Lung microvascular endothelial cell (primary cell): ENCODE results near the gene EEIG1. TPM values are rescaled to one million over a fixed set of nuclear protein-coding genes. Genes with fewer than 3 reads are reported as not detected.

ENCODE experiments used
- DNase-seq, 2 donors: peaks; one replicate each; pipeline versions ENCODE4 v3.0.0 to v3.0.0-alpha.2; 2010; ENCODE audit warnings: low read depth in 2 of 2
- total RNA-seq: library from RNA; depleted of rRNA; stranded (reverse); fragments of >200 nt; gene quantifications from 2 replicates; pipeline ENCODE4 v1.2.1, GENCODE V29; 2014

The EEIG1 gene
- total RNA-seq, 1 donor from 2014 or later: 24.2 TPM

DNA sequence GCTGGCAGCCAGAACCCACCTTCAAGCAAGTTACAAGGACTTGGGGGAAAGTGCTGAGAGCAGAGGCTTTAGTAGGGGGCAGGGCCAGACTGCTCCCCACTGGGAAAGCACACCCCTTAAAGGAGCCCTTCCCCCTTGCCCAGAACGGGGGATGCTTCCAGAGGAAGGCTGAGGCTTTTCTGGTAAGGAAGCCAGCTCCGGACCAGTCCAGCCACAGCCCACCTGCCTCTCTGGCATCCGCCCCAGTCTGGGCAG, 38.9 kb downstream of the EEIG1 start:
- DNase-seq: no peak

GRCh38 chr9:127941062-127941960, 39.5 kb downstream of the EEIG1 start:
- no peak for DNase-seq

- DNase-seq: no peak
Observed at GRCh38 chr9:127940593-127940992, 40.2 kb downstream of the EEIG1 start.

DNA sequence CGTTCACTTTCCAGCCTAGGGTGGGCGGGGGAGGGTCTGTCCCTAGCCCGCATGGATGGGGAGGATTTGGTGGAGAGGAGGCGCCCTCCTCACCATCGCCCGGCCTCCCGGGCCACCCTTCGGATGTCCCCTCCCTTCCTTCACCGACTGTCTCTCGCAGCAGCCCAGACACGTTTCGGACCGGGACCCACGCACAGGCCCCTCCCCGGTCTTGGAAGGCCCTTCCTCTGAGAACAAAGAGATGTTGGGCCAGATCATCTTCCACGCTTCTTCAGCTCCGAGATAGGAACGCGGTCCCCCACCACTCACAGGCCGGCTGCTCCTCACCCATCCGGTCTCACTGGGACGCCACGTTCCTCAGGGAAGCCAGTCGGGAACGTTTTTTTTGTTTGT, 42.5 kb downstream of the EEIG1 start:
- no peak for DNase-seq

DNA sequence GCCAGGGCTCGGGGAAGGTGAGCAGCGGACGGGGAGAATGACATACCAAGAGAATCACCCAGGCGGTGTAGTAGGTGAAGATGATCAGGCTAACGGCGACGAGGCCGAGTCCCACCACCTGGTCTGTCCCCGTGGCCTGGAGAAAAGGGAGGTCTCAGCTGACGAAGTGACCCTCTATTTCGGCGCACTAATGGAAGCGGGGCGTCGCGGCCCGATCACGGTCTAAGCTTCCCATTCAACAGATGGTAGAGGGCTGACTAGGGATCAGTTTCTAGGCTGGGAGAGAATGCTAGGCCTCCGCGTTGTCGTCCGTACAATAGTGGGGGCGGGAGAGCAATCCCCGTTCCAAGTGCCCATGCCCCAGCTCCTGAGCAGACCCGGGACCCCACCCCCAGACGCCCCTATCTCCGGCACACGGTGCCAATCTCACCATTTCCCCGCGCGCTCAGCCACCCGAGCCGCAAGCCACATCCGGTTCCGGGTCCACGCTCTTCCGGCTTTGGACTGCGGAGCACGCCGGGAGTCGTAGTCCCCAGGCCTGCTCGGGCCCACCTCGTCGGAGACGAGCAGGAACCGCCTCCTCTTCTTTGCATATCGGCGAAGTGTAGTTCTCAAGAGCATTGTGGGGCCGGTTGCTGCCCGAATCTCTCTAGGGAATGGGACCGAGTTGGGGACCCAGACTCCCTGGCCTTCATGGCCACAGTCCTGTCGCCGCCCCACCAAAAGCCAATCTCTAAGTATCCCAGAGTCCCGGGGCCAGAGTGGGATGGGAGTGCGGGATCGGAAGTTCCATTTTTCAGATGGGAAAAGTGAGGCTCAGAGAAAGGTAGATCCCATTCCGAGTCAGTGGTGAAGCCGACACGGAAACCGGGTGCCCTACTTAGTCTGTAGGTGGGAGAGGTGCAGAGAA, 43.1 kb downstream of the EEIG1 start, which contains the start of gene DPM2:
TSS of gene DPM2 (minus strand) at position 467 of the 910 bp plus-strand sequence. CDS start at position 433, 34 bp downstream.
- peak; percentile 87 to 89 for DNase-seq

- DNase-seq: no peak
Observed at GRCh38 chr9:127937056-127937387, 43.8 kb downstream of the EEIG1 start.

GRCh38 chr9:127936347-127936852, 44.4 kb downstream of the EEIG1 start:
- DNase-seq: no peak

DNA sequence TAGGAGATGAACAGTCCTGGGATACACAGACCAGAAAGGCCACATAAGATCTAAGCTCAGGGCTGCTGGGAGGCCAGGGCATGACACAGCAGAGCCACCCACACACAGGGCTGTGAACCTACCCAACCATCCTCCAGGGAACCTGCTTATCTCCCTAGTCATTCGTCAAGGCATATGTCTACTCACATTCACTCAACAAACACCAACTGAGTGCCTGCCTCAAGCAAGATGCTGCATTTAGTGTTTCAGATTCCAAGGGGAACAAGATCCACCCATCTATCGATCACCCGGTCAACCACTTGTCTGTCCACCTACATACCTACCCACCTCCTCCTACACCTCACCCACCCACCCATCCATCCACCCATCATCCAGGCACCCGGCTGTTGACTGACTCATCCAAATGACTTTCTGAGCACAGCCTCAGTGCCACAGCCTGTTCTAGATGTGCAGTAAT, 45.0 kb downstream of the EEIG1 start:
- no peak for DNase-seq

GRCh38 chr9:127934986-127935385, 45.8 kb downstream of the EEIG1 start:
- no peak for DNase-seq

GRCh38 chr9:127934248-127934647, 46.5 kb downstream of the EEIG1 start:
- no peak for DNase-seq

DNA sequence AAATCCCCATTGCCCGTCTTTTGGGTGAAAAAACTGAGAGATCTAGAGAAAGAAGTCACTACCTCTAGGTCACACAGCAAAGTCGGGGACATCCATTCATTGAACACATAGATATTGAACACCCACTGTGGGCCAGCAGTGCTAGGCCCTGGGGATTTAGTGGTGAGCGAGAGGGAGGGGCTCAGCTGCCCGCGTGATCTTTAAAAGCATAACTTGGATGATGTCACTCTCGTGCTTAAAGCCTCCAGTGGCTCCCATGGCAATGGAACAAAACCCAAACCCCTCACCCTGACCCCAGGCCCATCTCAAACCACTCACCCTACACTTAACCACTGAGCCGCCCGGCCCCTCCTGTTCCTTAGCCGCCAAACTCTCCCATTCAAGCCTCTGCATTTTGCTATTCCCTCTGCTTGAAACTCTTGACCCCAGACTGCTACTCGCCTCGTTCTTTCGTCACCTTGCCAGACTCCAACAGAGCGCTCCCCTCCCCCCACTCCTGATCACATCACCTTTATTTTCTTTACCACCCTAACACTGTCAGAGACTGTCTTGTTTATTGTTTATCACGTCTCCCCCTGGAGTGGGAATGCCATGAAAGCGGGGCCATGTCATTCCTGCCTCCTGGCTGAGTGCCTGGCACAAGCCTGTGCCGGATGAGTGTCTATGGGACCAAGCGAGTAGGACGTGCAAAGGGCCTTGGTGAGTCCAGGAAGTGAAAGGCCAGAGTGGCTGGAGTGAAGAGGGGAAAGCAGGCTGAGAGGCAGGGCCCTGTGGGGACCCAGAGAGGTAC, 49.5 kb downstream of the EEIG1 start:
- DNase-seq: peak; percentile 56 to 73

Other genes starting within 250 kb of the EEIG1 start
- gene TOR2A, start 245.7 kb downstream of the EEIG1 start, total RNA-seq: 4.8 TPM in 2 replicates
- 56.2 and 72.6 TPM in 2 replicates for gene SH2D3C, start 202.3 kb downstream of the EEIG1 start, total RNA-seq
- 57.1 and 70.0 TPM in 2 replicates for gene CDK9, start 195.0 kb downstream of the EEIG1 start, total RNA-seq
- 39.7 and 51.0 TPM in 2 replicates for gene FPGS, start 178.1 kb downstream of the EEIG1 start, total RNA-seq
- gene ENG, start 126.3 kb downstream of the EEIG1 start, total RNA-seq: 34.0 and 51.6 TPM in 2 replicates
- 22.0 and 24.8 TPM in 2 replicates for gene AK1, start 103.3 kb downstream of the EEIG1 start, total RNA-seq
- gene ST6GALNAC6, start 81.4 kb downstream of the EEIG1 start, total RNA-seq: 23.5 and 30.0 TPM in 2 replicates
- 25.5 and 26.6 TPM in 2 replicates for gene ST6GALNAC4, start 63.9 kb downstream of the EEIG1 start, total RNA-seq
- gene PIP5KL1, start 50.2 kb downstream of the EEIG1 start, total RNA-seq: 0.44 and 0.60 TPM in 2 replicates
- gene DPM2, start 43.1 kb downstream of the EEIG1 start, total RNA-seq: 8.9 and 12.3 TPM in 2 replicates
- 6.5 and 12.5 TPM in 2 replicates for gene NAIF1, start 86.3 kb upstream of the EEIG1 start, total RNA-seq
- 27.5 and 78.2 TPM in 2 replicates for gene SLC25A25, start 87.2 kb upstream of the EEIG1 start, total RNA-seq
- 62.5 and 67.8 TPM in 2 replicates for gene PTGES2, start 146.7 kb upstream of the EEIG1 start, total RNA-seq
- not detected in 2 replicates for gene LCN2, start 168.5 kb upstream of the EEIG1 start, total RNA-seq
- gene BBLN, start 179.3 kb upstream of the EEIG1 start, total RNA-seq: 31.8 and 48.2 TPM in 2 replicates
- gene CIZ1, start 210.6 kb upstream of the EEIG1 start, total RNA-seq: 9.4 and 12.3 TPM in 2 replicates
- 0.40 and 0.44 TPM in 2 replicates for gene DNM1, start 222.4 kb upstream of the EEIG1 start, total RNA-seq